Hepatocyte (in vitro differentiated cells): ENCODE data around the gene HOXD10. TPM values are rescaled to one million over a fixed set of nuclear protein-coding genes. Genes with fewer than 3 reads are reported as not detected.
A peak's percentile ranks its signal among the peaks of the same experiment; 100 is the strongest.

ENCODE experiments used
- DNase-seq: peaks from one replicate; pipeline ENCODE4 v3.0.0-alpha.2; 2016; ENCODE audit warnings: low spot score
- H2AFZ ChIP-seq: fragments of 200-600 bp; sonication (generic); 2 replicates; pipeline ENCODE4 v1.6.0; 2016; ENCODE audit warnings: antibody characterized with exemption, mild to moderate bottlenecking
- H3K27ac ChIP-seq: fragments of 200-600 bp; sonication (generic); 2 replicates; pipeline ENCODE4 v1.5.1; 2016; ENCODE audit warnings: mild to moderate bottlenecking
- H3K27me3 ChIP-seq: fragments of 200-600 bp; sonication (generic); 2 replicates; pipeline ENCODE4 v1.6.1; 2016
- H3K36me3 ChIP-seq: fragments of 200-600 bp; sonication (generic); replicated peaks from 2 replicates; pipeline ENCODE4 v1.5.1; 2016; ENCODE audit warnings: low read depth; ENCODE audit not compliant: insufficient read depth
- H3K4me1 ChIP-seq: fragments of 200-600 bp; sonication (generic); 2 replicates; pipeline ENCODE4 v1.5.1; 2016; ENCODE audit warnings: mild to moderate bottlenecking, moderate library complexity; ENCODE audit not compliant: insufficient read depth
- H3K4me2 ChIP-seq: fragments of 200-600 bp; sonication (generic); 2 replicates; pipeline ENCODE4 v1.6.0; 2016
- H3K4me3 ChIP-seq: fragments of 200-600 bp; sonication (generic); 2 replicates; pipeline ENCODE4 v1.5.1; 2016; ENCODE audit warnings: mild to moderate bottlenecking
- H3K79me2 ChIP-seq: fragments of 200-600 bp; sonication (generic); 2 replicates; pipeline ENCODE4 v1.6.0; 2017; ENCODE audit warnings: mild to moderate bottlenecking
- H3K9me2 ChIP-seq: fragments of 200-600 bp; sonication (generic); replicated peaks from 2 replicates; pipeline ENCODE4 v1.6.0; 2017; ENCODE audit warnings: mild to moderate bottlenecking; ENCODE audit not compliant: insufficient read depth
- H3K9me3 ChIP-seq: fragments of 200-600 bp; sonication (generic); 2 replicates; pipeline ENCODE4 v1.5.1; 2016; ENCODE audit warnings: low read depth, mild to moderate bottlenecking
- H4K20me1 ChIP-seq: fragments of 200-600 bp; sonication (generic); 2 replicates; pipeline ENCODE4 v1.6.0; 2016; ENCODE audit warnings: mild to moderate bottlenecking; ENCODE audit not compliant: insufficient read depth, poor library complexity, severe bottlenecking
- EZH2 ChIP-seq: fragments of 200-600 bp; sonication (generic); IDR thresholded peaks from 2 replicates; pipeline ENCODE4 v1.6.1; 2016; ENCODE audit warnings: antibody characterized with exemption, mild to moderate bottlenecking, borderline replicate concordance
- EZH2phosphoT487 ChIP-seq: fragments of 200-600 bp; sonication (generic); IDR thresholded peaks from one replicate; pipeline ENCODE4 v1.6.1; 2018; ENCODE audit warnings: antibody characterized with exemption, mild to moderate bottlenecking, low read depth, moderate library complexity; ENCODE audit not compliant: unreplicated experiment, severe bottlenecking
- WGBS: methylation state at CpG from one replicate; pipeline ENCODE4 v1.1.6; 2016; ENCODE audit warnings: low lambda C conversion rate; ENCODE audit errors: missing lambda C conversion rate; 5-methylcytosine and 5-hydroxymethylcytosine counted together
- polyA plus RNA-seq: library from polyadenylated mRNA; unstranded; fragments of >200 nt; fragmentation: Nextera tagmentation; extraction: Ambion mirVana; gene quantifications from 2 replicates; pipeline ENCODE4 v1.2.1, GENCODE V29; 2016
- total RNA-seq: library from RNA; depleted of rRNA; stranded (reverse); fragments of >200 nt; gene quantifications from 2 replicates; pipeline ENCODE4 v1.2.3, GENCODE V29; 2014
- TF ChIP-seq, protein P1 (sequence below): fragments of 200-600 bp; sonication (generic); IDR thresholded peaks from 2 replicates; pipeline ENCODE4 v1.5.1; 2016; ENCODE audit warnings: antibody characterized with exemption, mild to moderate bottlenecking; ENCODE audit not compliant: poor library complexity

The HOXD10 gene
- total and polyA plus RNA-seq, 2 experiments from 2014 or later, result 5.1 to 8.5 TPM

DNA sequence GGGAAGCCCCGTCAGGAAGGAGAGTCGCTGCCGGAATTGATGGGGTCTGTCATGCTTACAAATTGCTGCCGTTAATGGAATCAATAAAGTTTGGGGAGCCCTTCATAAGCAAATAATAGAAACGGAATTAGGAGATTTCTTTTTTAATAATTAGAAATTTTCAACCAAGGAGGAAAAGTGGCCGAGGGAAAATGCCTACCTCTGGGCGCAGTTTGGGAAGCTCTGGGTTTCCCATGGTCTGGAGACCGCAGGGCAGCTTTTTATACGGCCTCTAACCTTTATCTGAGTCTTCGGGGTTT, 34.1 kb upstream of the HOXD10 start:
- Histone ChIP-seq H3K36me3 (no peaks in the 10 kb centered on the region), H3K4me3 (peak overlapping the region; percentile 53), H3K27me3 (peaks cover 92% of the 10 kb centered on the region), H2AFZ (peak overlapping the region; percentile 26), H3K4me2 (peak overlapping the region; percentile 84), H3K27ac (peak overlapping the region; percentile 88), H3K79me2 (peaks cover 47% of the 10 kb centered on the region), H3K9me2 (no peaks in the 10 kb centered on the region), H3K9me3 (no peaks in the 10 kb centered on the region), H3K4me1 (peaks cover 9% of the 10 kb centered on the region), H4K20me1 (no peaks in the 10 kb centered on the region)
- TF ChIP-seq EZH2 (peak; percentile 85), EZH2phosphoT487 (no peak)
- DNase-seq, result no peak
- 5% methylated on average over 10 of the region's 10 CpGs for WGBS

DNA sequence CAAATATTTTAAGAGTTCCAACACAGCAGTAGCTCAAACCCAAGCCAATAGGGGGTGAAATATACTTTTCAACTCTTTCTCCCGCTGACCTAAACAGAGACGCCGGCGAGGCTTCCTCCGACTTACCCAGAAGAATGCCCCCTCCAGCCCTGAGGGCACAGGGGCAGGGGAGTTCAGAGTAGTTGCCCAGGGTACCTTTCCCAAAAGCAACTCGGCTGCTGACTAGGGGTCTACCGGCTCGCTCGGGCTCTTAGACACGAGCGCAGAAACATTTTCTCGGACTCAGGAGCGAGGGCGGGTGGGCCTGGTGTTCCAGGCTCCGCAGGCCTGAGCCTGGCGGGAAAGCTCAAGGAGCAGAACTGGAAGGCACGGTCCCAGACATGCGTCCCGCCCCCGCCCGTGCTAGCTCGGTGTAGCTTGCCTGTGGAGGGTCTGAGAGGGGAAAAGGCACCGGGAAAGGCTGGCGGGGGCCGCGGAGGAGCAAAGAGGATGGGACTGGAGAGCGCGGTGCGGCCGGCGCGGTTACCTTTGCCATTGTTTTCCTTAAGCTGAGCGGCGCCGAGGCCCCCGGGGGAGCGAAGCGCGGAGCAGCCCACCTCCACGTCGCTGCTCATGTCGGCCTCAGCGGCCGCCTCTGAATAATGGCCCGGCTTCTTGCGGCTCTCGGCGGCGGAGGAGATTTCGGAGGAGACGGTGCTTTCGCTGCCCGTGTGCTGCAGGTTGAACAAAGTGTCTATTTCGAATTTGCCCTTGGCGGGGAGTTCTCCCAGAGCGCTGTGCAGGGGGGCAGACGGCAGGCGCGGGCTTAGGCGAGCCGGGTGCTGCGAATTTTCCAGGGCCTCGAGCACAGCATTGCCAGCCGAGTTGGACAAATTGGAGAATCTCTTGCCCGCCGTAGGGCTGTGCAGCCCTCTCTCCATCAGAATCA, 33.5 kb upstream of the HOXD10 start:
- Histone ChIP-seq H3K27ac (peak overlapping the region; percentile 88), H4K20me1 (no peaks in the 10 kb centered on the region), H3K9me3 (no peaks in the 10 kb centered on the region), H3K4me3 (peak overlapping the region; percentile 53), H2AFZ (peak overlapping the region; percentile 26), H3K9me2 (no peaks in the 10 kb centered on the region), H3K4me1 (peaks cover 15% of the 10 kb centered on the region), H3K79me2 (peaks cover 49% of the 10 kb centered on the region), H3K27me3 (peaks cover 95% of the 10 kb centered on the region), H3K36me3 (no peaks in the 10 kb centered on the region), H3K4me2 (peak overlapping the region; percentile 84)
- no peak for DNase-seq
- WGBS, result 2% methylated on average over 63 of the region's 66 CpGs
- TF ChIP-seq, protein P1, sequence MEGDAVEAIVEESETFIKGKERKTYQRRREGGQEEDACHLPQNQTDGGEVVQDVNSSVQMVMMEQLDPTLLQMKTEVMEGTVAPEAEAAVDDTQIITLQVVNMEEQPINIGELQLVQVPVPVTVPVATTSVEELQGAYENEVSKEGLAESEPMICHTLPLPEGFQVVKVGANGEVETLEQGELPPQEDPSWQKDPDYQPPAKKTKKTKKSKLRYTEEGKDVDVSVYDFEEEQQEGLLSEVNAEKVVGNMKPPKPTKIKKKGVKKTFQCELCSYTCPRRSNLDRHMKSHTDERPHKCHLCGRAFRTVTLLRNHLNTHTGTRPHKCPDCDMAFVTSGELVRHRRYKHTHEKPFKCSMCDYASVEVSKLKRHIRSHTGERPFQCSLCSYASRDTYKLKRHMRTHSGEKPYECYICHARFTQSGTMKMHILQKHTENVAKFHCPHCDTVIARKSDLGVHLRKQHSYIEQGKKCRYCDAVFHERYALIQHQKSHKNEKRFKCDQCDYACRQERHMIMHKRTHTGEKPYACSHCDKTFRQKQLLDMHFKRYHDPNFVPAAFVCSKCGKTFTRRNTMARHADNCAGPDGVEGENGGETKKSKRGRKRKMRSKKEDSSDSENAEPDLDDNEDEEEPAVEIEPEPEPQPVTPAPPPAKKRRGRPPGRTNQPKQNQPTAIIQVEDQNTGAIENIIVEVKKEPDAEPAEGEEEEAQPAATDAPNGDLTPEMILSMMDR, result no peak
- TF ChIP-seq EZH2, result peak; percentile 73

DNA sequence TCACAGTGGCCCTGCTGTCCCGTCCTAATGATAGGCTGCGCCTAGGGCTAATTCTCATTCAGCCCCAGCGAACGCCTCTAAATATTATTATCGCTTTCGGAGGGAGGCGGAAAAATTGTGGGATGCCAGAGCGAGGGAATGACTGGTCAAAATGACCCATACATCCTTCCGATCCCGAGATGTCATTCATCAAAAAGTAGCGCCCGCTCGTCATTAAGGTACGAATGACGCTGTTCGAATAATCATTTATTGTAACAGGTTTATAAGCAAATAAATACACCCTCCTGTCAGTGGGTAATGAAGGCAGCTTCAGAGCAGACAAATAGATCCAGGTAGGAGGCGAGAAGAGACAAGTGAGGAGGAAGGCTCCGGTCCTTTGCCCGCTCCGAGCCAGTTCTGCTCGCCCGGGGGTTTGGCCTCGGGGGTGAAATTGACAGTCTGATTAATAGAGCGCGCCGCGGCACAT, 32.7 kb upstream of the HOXD10 start, which contains the start of gene EVX2:
TSS of gene EVX2 (minus strand) at position 167 of the 466 bp plus-strand sequence. CDS start 186 bp downstream, outside the sequence.
- H3K4me3 ChIP-seq, result peak within 1 kb of the TSS; percentile 53

More for the DNA sequence above, 32.7 kb upstream of the HOXD10 start, which contains the start of gene EVX2:
- no peak for DNase-seq
- TF ChIP-seq EZH2phosphoT487 (no peak), EZH2 (no peak)
- TF ChIP-seq, protein P1, result no peak
- Histone ChIP-seq H3K9me2 (no peaks in the 10 kb centered on the region), H3K4me2 (peak within 1 kb of the TSS; percentile 84), H4K20me1 (no peaks in the 10 kb centered on the region), H2AFZ (peak within 1 kb of the TSS; percentile 26), H3K4me1 (peaks cover 16% of the 10 kb centered on the region), H3K27ac (peak within 1 kb of the TSS; percentile 88), H3K36me3 (no peaks in the 10 kb centered on the region), H3K9me3 (no peaks in the 10 kb centered on the region), H3K79me2 (peaks cover 45% of the 10 kb centered on the region), H3K27me3 (peaks cover 95% of the 10 kb centered on the region)
- WGBS, result 6% methylated on average over 27 of the region's 27 CpGs
